Measurements from ENCODE around the gene VAMP5. TPM values are rescaled to one million over a fixed set of nuclear protein-coding genes. Genes with fewer than 3 reads are reported as not detected.

The VAMP5 gene
- total and polyA plus RNA-seq, 12 donors: 25.8 to 146 (median 39.4) TPM

GRCh38 chr2:85549095-85549494 is 35.1 kb upstream of the VAMP5 start:
- ATAC-seq (no peak), DNase-seq (no peak)
- Histone ChIP-seq H3K9me3 (no peaks in the 10 kb centered on the region), H3K36me3 (peaks cover 0 to 99% (median 53%) of the 10 kb centered on the region in 9 donors), H3K4me3 (no peak overlapping the region), H3K4me1 (peaks cover 0 to 26% (median 6%) of the 10 kb centered on the region in 9 donors), H3K27me3 (no peaks in the 10 kb centered on the region), H3K27ac (peak overlapping the region in 2 of 10 donors; percentile 19 to 74)
- WGBS, 2 donors: 92 to 96% methylated on average over 10 of the region's 10 CpGs
- no peak for TF ChIP-seq CTCF (IDR thresholded peaks at IDR 0.05)
- intact Hi-C loops (cut with DNase I): no loop called here

- Histone ChIP-seq H3K9me3 (no peaks in the 10 kb centered on the region), H3K4me3 (no peak overlapping the region), H3K4me1 (peaks cover 0 to 26% (median 0%) of the 10 kb centered on the region in 9 donors), H3K36me3 (peaks cover 0 to 99% (median 53%) of the 10 kb centered on the region in 9 donors), H3K27me3 (no peaks in the 10 kb centered on the region), H3K27ac (peak overlapping the region in 1 of 10 donors; percentile 74)
- 47 to 64% methylated on average over 4 of the region's 4 CpGs for whole genome bisulfite sequencing, 2 donors
- no peak for TF ChIP-seq CTCF (IDR thresholded peaks at IDR 0.05)
- no peak for DNase-seq
- ATAC-seq: no peak
- intact Hi-C loops (cut with DNase I): loop anchor here in 2 of 10 donors (2.0 kb wide), 2 partner anchors 127 to 129 kb away; no protein-coding TSS in a partner anchor
Measured at GRCh38 chr2:85549826-85550225, 34.4 kb upstream of the VAMP5 start.

- 84 to 88% methylated on average over 10 of the region's 10 CpGs for WGBS, 2 donors
- ATAC-seq: peak in 1 of 8 donors; percentile 13
- no peak for DNase-seq
- H3K4me3 ChIP-seq: no peak overlapping the region
- peaks cover 0 to 99% (median 52%) of the 10 kb centered on the region in 9 donors for H3K36me3 ChIP-seq
- TF ChIP-seq CTCF (IDR thresholded peaks at IDR 0.05): no peak
- H3K9me3 ChIP-seq: no peaks in the 10 kb centered on the region
- no peaks in the 10 kb centered on the region for H3K27me3 ChIP-seq
- peak overlapping the region in 1 of 10 donors; percentile 74 for H3K27ac ChIP-seq
- intact Hi-C loops (cut with DNase I): loop anchor here in 2 of 10 donors (2.0 kb wide), 2 partner anchors 128 to 130 kb away; no protein-coding TSS in a partner anchor
- H3K4me1 ChIP-seq: peaks cover 0 to 26% (median 0%) of the 10 kb centered on the region in 9 donors
Measured at GRCh38 chr2:85550486-85550885, 33.7 kb upstream of the VAMP5 start.

- Histone ChIP-seq H3K4me1 (peaks cover 0 to 26% (median 0%) of the 10 kb centered on the region in 9 donors), H3K4me3 (no peak overlapping the region), H3K9me3 (no peaks in the 10 kb centered on the region), H3K36me3 (peaks cover 0 to 99% (median 46%) of the 10 kb centered on the region in 9 donors), H3K27ac (no peak overlapping the region), H3K27me3 (no peaks in the 10 kb centered on the region)
- peak; percentile 38 to 84 (median 78) for ATAC-seq
- WGBS, 2 donors: 69 to 73% methylated on average over 9 of the region's 9 CpGs
- intact Hi-C loops (cut with DNase I): loop anchor here (1.0 to 2.0 kb wide), 4 partner anchors 129 to 132 kb away; no protein-coding TSS in a partner anchor
- peak; percentile 83 to 96 (median 94) for TF ChIP-seq CTCF (IDR thresholded peaks at IDR 0.05)
- DNase-seq: peak; percentile 74 to 84
Measured at GRCh38 chr2:85551698-85552678, 32.2 kb upstream of the VAMP5 start.

All from heart right ventricle (tissue), 16 donors.